ENCODE data around the gene PANK4. TPM values are rescaled to one million over a fixed set of nuclear protein-coding genes. Genes with fewer than 3 reads are reported as not detected.

The PANK4 gene
- polyA plus RNA-seq, 1 donor (not counting 4 experiments of a cell fraction or from before 2014, with no cell fraction given) = 14.5 TPM

GRCh38 chr1:2480986-2481364 is 45.4 kb downstream of the PANK4 start:
- no peak overlapping the region for H3K4me3 ChIP-seq (ENCODE audit: control insufficient read depth in 2 of 3, extremely low read depth in 1 of 3, insufficient read depth in 2 of 3, low read depth in 1 of 3, low read length in 3 of 3)

GRCh38 chr1:2480236-2480985 is 46.0 kb downstream of the PANK4 start:
- H3K9ac ChIP-seq (ENCODE audit: control insufficient read depth, extremely low read depth, insufficient read depth, low read length) = no peak overlapping the region
- peaks cover 21 to 36% of the 10 kb centered on the region in 2 experiments for H3K36me3 ChIP-seq (ENCODE audit: control insufficient read depth in 2 of 2, extremely low read depth in 1 of 2, insufficient read depth in 2 of 2, low read length in 2 of 2)
- H3K79me2 ChIP-seq (ENCODE audit: control insufficient read depth, insufficient read depth, low read length) = peaks cover 45% of the 10 kb centered on the region
- peaks cover 20% of the 10 kb centered on the region for H3K4me1 ChIP-seq (ENCODE audit: control insufficient read depth, extremely low read depth, insufficient read depth, low read length)
- H2AFZ ChIP-seq (ENCODE audit: control insufficient read depth, low read length) = no peak overlapping the region
- no peaks in the 10 kb centered on the region for H3K27me3 ChIP-seq (ENCODE audit: control insufficient read depth, extremely low read depth, insufficient read depth, low read length)
- no peak overlapping the region for H3K27ac ChIP-seq (ENCODE audit: control insufficient read depth, insufficient read depth, low read length)
- no peak for FAIRE-seq
- H4K20me1 ChIP-seq (ENCODE audit: control insufficient read depth, extremely low read depth, insufficient read depth, low read length) = peaks cover 57% of the 10 kb centered on the region
- dilution Hi-C loops (cut with MboI; ENCODE audit: extremely low pct_ligation_motif_present, low sequenced_read_pairs) = no loop called here
- no peak overlapping the region for H3K4me2 ChIP-seq (ENCODE audit: control insufficient read depth, extremely low read depth, insufficient read depth, low read depth, low read length)
- TF ChIP-seq EZH2 (IDR thresholded peaks at IDR 0.05; ENCODE audit: low read length) (no peak), CTCF (optimal IDR thresholded peaks at IDR 0.05 in 1 of 3, IDR thresholded peaks at IDR 0.05 in 1 of 3, conservative IDR thresholded peaks at IDR 0.05 in 1 of 3; ENCODE audit: extremely low read depth in 1 of 3, insufficient read depth in 2 of 3, low read length in 3 of 3) (no peak)
- H3K4me3 ChIP-seq (ENCODE audit: control insufficient read depth in 2 of 3, extremely low read depth in 1 of 3, insufficient read depth in 2 of 3, low read depth in 1 of 3, low read length in 3 of 3) = no peak overlapping the region
- DNase-seq (ENCODE audit: low read depth, low spot score) = no peak
- no peaks in the 10 kb centered on the region for H3K9me1 ChIP-seq (ENCODE audit: control insufficient read depth, extremely low read depth, insufficient read depth, low read length)
- no peaks in the 10 kb centered on the region for H3K9me3 ChIP-seq (ENCODE audit: control insufficient read depth, low read depth, low read length)

More at GRCh38 chr1:2480986-2481364, 45.4 kb downstream of the PANK4 start:
- dilution Hi-C loops (cut with MboI; ENCODE audit: extremely low pct_ligation_motif_present, low sequenced_read_pairs) = no loop called here
- Histone ChIP-seq H3K4me2 (ENCODE audit: control insufficient read depth, extremely low read depth, insufficient read depth, low read depth, low read length) (no peak overlapping the region), H3K9me1 (ENCODE audit: control insufficient read depth, extremely low read depth, insufficient read depth, low read length) (no peaks in the 10 kb centered on the region), H3K27ac (ENCODE audit: control insufficient read depth, insufficient read depth, low read length) (no peak overlapping the region), H3K36me3 (ENCODE audit: control insufficient read depth in 2 of 2, extremely low read depth in 1 of 2, insufficient read depth in 2 of 2, low read length in 2 of 2) (peaks cover 21 to 38% of the 10 kb centered on the region in 2 experiments), H2AFZ (ENCODE audit: control insufficient read depth, low read length) (no peak overlapping the region), H3K4me1 (ENCODE audit: control insufficient read depth, extremely low read depth, insufficient read depth, low read length) (peaks cover 20% of the 10 kb centered on the region), H4K20me1 (ENCODE audit: control insufficient read depth, extremely low read depth, insufficient read depth, low read length) (peaks cover 54% of the 10 kb centered on the region), H3K27me3 (ENCODE audit: control insufficient read depth, extremely low read depth, insufficient read depth, low read length) (no peaks in the 10 kb centered on the region), H3K9ac (ENCODE audit: control insufficient read depth, extremely low read depth, insufficient read depth, low read length) (no peak overlapping the region), H3K9me3 (ENCODE audit: control insufficient read depth, low read depth, low read length) (no peaks in the 10 kb centered on the region), H3K79me2 (ENCODE audit: control insufficient read depth, insufficient read depth, low read length) (peaks cover 40% of the 10 kb centered on the region)
- TF ChIP-seq EZH2 (IDR thresholded peaks at IDR 0.05; ENCODE audit: low read length) (no peak), CTCF (optimal IDR thresholded peaks at IDR 0.05 in 1 of 3, IDR thresholded peaks at IDR 0.05 in 1 of 3, conservative IDR thresholded peaks at IDR 0.05 in 1 of 3; ENCODE audit: extremely low read depth in 1 of 3, insufficient read depth in 2 of 3, low read length in 3 of 3) (no peak)
- no peak for DNase-seq (ENCODE audit: low read depth, low spot score)
- FAIRE-seq = no peak

Measured in keratinocyte (primary cell).